Activated naive CD4-positive, alpha-beta T cell treated with anti-CD3 and anti-CD28 coated beads for 36 hours (primary cell): ENCODE measurements around the gene WDFY2. TPM values are rescaled to one million over a fixed set of nuclear protein-coding genes. Genes with fewer than 3 reads are reported as not detected.

Source experiments
- CTCF ChIA-PET: fragments of 350-600 bp; sonication (Branson Sonifier 250); formaldehyde crosslinking; loops from one replicate; lab custom pipeline; 2021; ENCODE audit warnings: antibody characterized with exemption; lab: Charles Lee
- DNase-seq: peaks from one replicate; pipeline ENCODE4 v3.0.0-alpha.2; 2020
- H3K27ac Mint-ChIP-seq: one replicate; pipeline ENCODE4 v1.8.0; 2021; ENCODE audit warnings: mild to moderate bottlenecking, mixed read lengths
- H3K27me3 Mint-ChIP-seq: one replicate; pipeline ENCODE4 v1.8.0; 2021; ENCODE audit warnings: low read depth, mixed read lengths
- H3K36me3 Mint-ChIP-seq: one replicate; pipeline ENCODE4 v1.8.0; 2021; ENCODE audit warnings: low read depth, mixed read lengths
- H3K4me1 Mint-ChIP-seq: one replicate; pipeline ENCODE4 v1.8.0; 2021; ENCODE audit warnings: low read depth, mixed read lengths
- H3K4me3 Mint-ChIP-seq: one replicate; pipeline ENCODE4 v1.8.0; 2021; ENCODE audit warnings: mild to moderate bottlenecking, moderate library complexity, mixed read lengths
- H3K9me3 Mint-ChIP-seq: one replicate; pipeline ENCODE4 v1.8.0; 2021; ENCODE audit warnings: mixed read lengths
- intact Hi-C: fragments of 100-400 bp; cut with micrococcal nuclease; formaldehyde crosslinking; loops from one replicate; pipeline ENCODE4 v1.15.1; 2023
- total RNA-seq, 2 experiments: library from RNA; stranded (reverse); gene quantifications; one replicate each; pipeline ENCODE4 v1.2.3, GENCODE V29; 2021

The WDFY2 gene
- total RNA-seq, 2 experiments from 2014 or later, result 8.3 to 11.3 TPM

DNA sequence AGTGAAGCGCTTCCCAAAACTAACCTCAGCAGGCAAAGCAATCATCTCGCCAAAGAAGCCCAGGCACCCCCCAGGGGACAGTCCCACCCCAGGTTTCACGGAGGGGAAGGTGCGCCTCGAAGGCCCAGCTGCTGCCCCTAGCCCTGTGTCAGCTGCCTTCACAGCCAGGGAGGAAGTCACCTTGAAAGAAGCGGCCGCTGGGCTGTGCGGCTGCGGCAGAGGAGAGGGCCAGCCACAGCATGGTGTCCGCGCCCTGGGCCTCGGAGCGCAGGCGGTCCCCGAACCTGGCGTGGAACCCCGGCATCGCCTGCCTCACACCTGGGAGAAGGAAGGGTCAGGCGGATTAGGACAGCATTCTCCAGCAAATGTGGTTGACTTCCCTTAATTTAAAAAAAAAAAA, 184.7 kb downstream of the WDFY2 start:
- peaks cover 18% of the 10 kb centered on the region for H3K4me1 Mint-ChIP-seq
- no peaks in the 10 kb centered on the region for H3K9me3 Mint-ChIP-seq
- DNase-seq, result no peak
- no peak overlapping the region for H3K27ac Mint-ChIP-seq
- no peaks in the 10 kb centered on the region for H3K36me3 Mint-ChIP-seq
- CTCF ChIA-PET, result interaction anchor here (1.3 kb wide), 1 partner anchor 29 kb away, joined by 4 read pairs; no protein-coding TSS in a partner anchor
- no peaks in the 10 kb centered on the region for H3K27me3 Mint-ChIP-seq
- H3K4me3 Mint-ChIP-seq, result no peak overlapping the region
- intact Hi-C loops, result no loop called here

DNA sequence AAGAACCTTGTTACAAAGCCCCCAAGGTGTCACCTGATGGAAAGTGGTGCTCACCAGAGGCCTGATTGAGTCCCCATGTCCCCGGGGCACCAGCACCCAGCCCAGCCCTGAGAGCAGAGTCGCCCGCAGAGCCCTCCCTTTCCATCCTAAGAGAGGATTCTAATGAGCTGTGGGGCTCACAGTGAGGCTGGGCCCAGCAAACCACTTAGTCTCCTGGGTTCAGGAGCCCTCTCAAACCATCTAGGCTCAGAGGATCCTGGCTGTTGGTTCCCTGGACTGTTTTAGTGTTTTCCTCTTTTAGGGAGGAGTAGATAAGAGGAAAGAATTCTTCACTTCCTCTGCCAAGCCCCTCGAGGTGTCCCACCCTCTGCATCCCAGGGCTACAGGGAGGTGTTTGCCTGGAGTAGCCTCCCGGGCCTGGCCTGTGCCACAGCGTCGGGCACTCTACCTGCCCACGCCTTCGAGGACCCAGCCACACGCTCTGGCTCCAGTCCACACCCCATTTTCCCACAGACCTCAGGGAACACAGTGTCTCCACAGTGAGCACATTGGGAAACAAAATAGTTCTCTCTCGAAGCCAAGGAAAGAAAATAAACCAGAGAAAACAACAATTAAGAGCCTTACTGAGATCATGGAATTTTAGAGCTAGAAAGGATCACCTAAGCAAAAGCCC, 185.3 kb downstream of the WDFY2 start:
- no peaks in the 10 kb centered on the region for H3K27me3 Mint-ChIP-seq
- DNase-seq, result no peak
- H3K36me3 Mint-ChIP-seq, result no peaks in the 10 kb centered on the region
- H3K27ac Mint-ChIP-seq, result no peak overlapping the region
- H3K9me3 Mint-ChIP-seq, result no peaks in the 10 kb centered on the region
- H3K4me1 Mint-ChIP-seq, result peaks cover 12% of the 10 kb centered on the region
- intact Hi-C loops, result no loop called here
- CTCF ChIA-PET, result interaction anchor here (0.6 to 1.3 kb wide), 2 partner anchors 28 to 807 kb away, joined by 3 to 4 read pairs; no protein-coding TSS in a partner anchor
- H3K4me3 Mint-ChIP-seq, result no peak overlapping the region

DNA sequence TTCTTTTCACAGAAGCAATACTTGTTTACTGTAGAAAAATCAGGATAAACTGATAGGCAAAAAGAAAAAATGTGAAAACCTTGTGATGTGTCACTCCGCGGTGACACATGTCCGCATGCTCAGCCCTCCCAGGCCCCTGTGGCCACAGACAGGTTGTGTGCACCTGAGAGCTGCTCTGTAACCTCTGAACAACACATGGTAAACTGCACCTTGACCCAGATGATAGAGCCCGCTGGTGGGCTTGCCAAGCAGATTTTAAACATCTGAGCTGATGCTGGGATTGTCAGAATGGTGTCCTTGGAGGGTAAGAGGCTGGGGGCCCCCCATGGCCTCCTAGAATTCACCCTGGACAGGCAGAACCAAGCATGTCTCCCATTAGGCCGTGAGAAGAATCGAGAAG, 185.9 kb downstream of the WDFY2 start:
- Mint-ChIP-seq H3K36me3 (no peaks in the 10 kb centered on the region), H3K4me1 (peaks cover 7% of the 10 kb centered on the region)

DNA sequence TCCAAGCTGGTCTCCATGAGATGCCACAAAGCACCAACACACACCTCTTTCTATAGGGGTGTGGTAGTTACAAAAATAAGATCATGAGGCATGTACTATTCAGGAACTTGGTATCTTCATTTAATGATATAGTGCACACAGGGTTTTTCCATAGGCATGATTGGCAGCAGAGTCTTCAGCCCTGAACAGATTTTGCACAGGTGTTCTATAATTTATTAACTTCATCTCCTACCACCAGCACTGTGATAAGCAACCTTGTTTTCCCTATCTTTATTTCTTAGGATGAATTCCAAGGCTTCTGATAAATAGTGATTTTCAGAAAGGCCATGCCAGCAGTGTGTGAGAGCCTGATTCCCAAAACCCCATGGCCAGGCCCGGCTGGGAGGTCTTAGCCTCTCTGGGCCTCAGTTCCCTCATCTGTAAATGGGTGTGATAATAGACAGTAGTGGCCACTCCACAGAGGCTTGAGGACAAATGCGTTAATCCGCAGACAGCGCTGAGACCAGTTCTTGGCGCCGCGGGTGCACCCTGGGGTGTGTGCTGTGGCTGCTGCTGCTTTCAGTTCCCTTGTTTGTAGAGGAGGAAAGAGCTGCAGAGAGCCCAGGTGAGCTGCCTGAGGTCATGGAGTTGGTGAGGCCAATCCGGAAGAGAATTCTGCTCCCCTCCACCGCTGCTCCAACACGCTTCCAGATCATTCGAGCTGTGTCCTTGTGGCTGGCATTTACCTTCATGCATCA, 186.6 kb downstream of the WDFY2 start:
- no peaks in the 10 kb centered on the region for H3K36me3 Mint-ChIP-seq
- no peak overlapping the region for H3K27ac Mint-ChIP-seq
- CTCF ChIA-PET, result no interaction called here
- no peaks in the 10 kb centered on the region for H3K4me1 Mint-ChIP-seq
- intact Hi-C loops, result no loop called here
- no peak overlapping the region for H3K4me3 Mint-ChIP-seq
- H3K9me3 Mint-ChIP-seq, result no peaks in the 10 kb centered on the region
- DNase-seq, result no peak
- no peaks in the 10 kb centered on the region for H3K27me3 Mint-ChIP-seq

More for the DNA sequence above, 185.9 kb downstream of the WDFY2 start:
- intact Hi-C loops, result no loop called here
- DNase-seq, result no peak
- H3K9me3 Mint-ChIP-seq, result no peaks in the 10 kb centered on the region
- CTCF ChIA-PET, result interaction anchor here (0.6 kb wide), 1 partner anchor 808 kb away, joined by 3 read pairs; no protein-coding TSS in a partner anchor
- no peaks in the 10 kb centered on the region for H3K27me3 Mint-ChIP-seq
- no peak overlapping the region for H3K4me3 Mint-ChIP-seq
- H3K27ac Mint-ChIP-seq, result no peak overlapping the region

DNA sequence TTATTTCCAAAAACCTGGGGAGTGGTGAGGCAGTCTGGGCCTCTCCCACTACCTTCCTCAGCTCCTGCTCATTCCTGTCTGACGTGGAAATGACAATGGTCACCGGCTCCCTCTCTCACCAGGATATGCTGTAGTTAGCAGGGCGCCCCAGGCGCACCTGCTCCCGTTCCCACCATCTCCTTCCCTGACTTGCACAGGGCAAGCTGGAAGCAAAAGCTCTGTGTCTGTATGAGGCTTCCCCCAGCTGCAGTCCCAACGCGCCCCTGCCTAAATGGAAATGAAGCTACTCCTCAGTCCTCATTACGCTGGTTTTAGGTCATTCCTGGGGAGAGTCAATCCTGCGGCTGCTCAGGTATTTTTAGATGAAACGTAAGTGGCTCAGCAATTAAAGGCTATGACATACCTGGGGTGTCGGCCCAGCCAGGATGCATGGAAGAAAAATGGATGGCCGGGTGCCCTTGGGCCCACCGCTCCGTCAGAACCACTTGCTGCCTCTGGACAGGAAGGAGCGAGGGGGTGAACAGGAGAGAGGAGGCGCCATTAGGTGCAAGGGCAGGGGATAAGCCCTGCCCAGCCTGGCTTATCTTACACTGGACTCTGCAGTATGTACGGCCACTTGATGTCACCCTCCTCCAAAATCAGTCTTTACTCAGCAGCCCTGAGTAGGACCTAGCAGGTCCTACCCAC, 187.3 kb downstream of the WDFY2 start:
- no peak for DNase-seq
- Mint-ChIP-seq H3K4me3 (no peak overlapping the region), H3K27ac (no peak overlapping the region), H3K36me3 (no peaks in the 10 kb centered on the region), H3K9me3 (no peaks in the 10 kb centered on the region), H3K4me1 (no peaks in the 10 kb centered on the region), H3K27me3 (no peaks in the 10 kb centered on the region)
- CTCF ChIA-PET, result interaction anchor here (1.0 kb wide), 1 partner anchor 26 kb away, joined by 4 read pairs; no protein-coding TSS in a partner anchor
- intact Hi-C loops, result no loop called here

DNA sequence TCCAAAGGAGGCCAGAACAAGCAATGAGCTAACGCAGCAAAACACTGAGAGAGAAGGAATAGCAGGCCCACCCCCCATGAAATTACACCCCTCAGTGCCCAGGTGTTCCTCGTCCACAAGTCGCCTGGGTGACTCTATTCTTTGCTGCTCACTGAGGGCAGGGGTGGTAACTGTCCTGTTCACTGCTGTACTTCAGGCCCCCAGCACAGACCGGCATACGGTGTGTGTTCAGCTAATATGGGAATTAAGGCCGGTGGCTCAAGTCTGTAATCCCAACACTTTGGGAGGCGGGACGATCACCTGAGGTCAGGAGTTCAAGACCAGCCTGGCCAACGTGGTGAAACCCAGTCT, 187.8 kb downstream of the WDFY2 start:
- H3K36me3 Mint-ChIP-seq, result no peaks in the 10 kb centered on the region
- CTCF ChIA-PET, result interaction anchor here (1.0 kb wide), 1 partner anchor 26 kb away, joined by 4 read pairs; no protein-coding TSS in a partner anchor
- H3K27me3 Mint-ChIP-seq, result no peaks in the 10 kb centered on the region
- H3K9me3 Mint-ChIP-seq, result no peaks in the 10 kb centered on the region
- H3K4me3 Mint-ChIP-seq, result no peak overlapping the region
- intact Hi-C loops, result no loop called here
- DNase-seq, result no peak
- H3K4me1 Mint-ChIP-seq, result no peaks in the 10 kb centered on the region
- H3K27ac Mint-ChIP-seq, result no peak overlapping the region

DNA sequence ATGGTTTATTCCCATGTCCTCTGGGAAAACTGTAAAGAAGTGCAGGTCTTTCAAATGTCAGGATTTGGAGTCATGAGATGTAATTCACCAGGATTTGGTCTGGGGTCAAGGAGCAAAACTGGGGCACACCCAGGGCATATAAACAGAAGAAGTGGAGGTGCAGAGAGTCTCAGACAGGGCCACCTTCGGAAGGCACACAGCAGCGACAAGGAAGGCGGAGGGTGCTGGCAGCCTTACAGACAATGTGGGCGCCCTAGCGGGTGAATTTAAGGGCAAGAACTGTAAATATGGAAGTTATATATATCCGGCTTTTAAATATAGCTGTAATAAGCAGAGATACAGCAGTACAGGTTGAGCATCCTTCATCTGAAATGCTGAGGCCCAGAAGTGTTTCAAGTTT, 188.5 kb downstream of the WDFY2 start:
- Mint-ChIP-seq H3K9me3 (no peaks in the 10 kb centered on the region), H3K36me3 (no peaks in the 10 kb centered on the region), H3K27me3 (no peaks in the 10 kb centered on the region), H3K4me3 (no peak overlapping the region), H3K27ac (no peak overlapping the region), H3K4me1 (no peaks in the 10 kb centered on the region)
- DNase-seq, result no peak
- intact Hi-C loops, result no loop called here
- CTCF ChIA-PET, result no interaction called here

DNA sequence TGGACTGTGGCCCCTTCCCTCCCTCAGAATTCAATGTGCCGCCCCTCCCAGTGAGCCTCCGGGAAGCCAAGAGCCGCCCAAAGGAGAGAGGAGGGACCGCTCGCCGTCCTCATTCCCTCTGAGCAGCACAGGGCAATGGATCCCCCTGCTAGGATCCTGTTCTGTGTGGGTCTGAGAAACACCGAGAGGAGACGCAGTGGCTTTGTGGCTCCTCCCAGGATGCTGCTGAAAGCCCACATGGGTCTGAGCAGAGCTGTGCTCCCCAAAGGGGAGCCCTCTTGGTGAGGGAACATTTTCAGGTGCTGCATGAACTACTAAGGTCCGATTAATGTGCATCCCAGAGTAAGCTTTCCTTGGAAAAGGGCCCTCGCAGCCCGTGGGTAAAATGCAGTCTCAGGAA, 189.3 kb downstream of the WDFY2 start:
- Mint-ChIP-seq H3K36me3 (no peaks in the 10 kb centered on the region), H3K27ac (no peak overlapping the region), H3K9me3 (no peaks in the 10 kb centered on the region), H3K27me3 (no peaks in the 10 kb centered on the region), H3K4me1 (no peaks in the 10 kb centered on the region), H3K4me3 (no peak overlapping the region)
- CTCF ChIA-PET, result no interaction called here
- DNase-seq, result no peak
- intact Hi-C loops, result no loop called here

DNA sequence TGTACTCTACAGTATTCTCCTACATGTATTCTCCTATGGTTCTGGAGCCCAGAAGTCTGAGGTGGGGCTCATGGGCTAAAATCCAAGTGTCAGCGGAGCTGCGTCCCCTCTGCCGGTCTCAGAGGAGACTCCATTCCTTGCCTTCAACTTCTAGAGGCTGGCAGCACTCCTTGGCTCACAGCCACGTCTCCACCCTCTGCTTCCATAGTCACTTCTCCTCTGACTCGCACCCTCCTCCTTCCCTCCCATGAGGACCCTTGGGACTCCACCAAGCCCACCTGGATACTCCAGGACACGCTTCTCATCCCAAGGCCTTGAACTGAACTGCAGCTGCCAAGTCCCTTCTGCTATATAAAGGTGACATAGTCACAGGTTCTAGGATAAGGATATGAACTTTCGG, 191.9 kb downstream of the WDFY2 start:
- H3K27ac Mint-ChIP-seq, result no peak overlapping the region
- H3K9me3 Mint-ChIP-seq, result no peaks in the 10 kb centered on the region

DNA sequence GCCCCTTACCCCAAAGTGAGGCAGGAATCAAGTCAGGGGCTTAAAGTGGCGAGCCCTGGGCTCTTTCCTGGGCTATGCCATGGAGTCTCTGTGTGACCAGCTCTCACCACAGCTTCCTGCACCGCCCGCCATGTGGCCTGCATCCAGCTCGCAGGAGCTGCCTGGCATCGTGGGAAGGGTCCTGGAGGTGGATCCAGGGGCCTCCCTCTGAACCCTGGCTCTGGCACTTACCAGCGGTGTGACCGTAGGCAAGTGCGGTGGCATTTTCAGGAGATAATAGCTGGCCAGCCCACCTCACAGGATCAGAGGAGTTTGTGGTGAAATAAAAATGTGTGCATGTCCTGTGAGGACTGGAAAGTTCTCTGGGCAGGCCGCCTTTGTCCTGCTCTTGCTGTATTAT, 193.7 kb downstream of the WDFY2 start:
- Mint-ChIP-seq H3K36me3 (no peaks in the 10 kb centered on the region), H3K4me1 (no peaks in the 10 kb centered on the region), H3K27me3 (no peaks in the 10 kb centered on the region), H3K4me3 (no peak overlapping the region), H3K27ac (no peak overlapping the region), H3K9me3 (no peaks in the 10 kb centered on the region)
- CTCF ChIA-PET, result no interaction called here
- no peak for DNase-seq
- intact Hi-C loops, result no loop called here

More for the DNA sequence above, 191.9 kb downstream of the WDFY2 start:
- Mint-ChIP-seq H3K4me3 (no peak overlapping the region), H3K27me3 (no peaks in the 10 kb centered on the region), H3K4me1 (no peaks in the 10 kb centered on the region), H3K36me3 (no peaks in the 10 kb centered on the region)
- no peak for DNase-seq
- CTCF ChIA-PET, result no interaction called here
- intact Hi-C loops, result no loop called here

DNA sequence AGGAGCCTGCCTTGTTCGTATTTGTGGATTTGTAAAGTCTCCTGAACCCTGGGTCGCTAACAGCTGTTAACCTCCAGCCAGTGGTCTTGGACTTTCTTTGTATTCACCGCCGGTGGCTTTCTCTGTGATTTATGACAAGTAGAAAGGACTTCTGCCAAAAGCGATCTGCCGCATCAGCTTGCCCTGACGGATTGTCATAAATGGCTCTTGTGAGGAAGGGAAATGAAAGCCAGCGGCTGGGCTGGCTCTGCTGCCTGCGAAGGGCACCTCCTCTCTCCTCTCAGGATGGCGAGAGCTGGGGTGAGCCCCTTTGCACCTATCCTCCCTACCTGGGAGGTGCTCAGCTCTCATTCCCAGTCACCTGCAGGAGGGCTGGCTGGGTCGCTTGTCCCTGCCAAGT, 194.1 kb downstream of the WDFY2 start:
- intact Hi-C loops, result no loop called here
- no peaks in the 10 kb centered on the region for H3K27me3 Mint-ChIP-seq
- no peaks in the 10 kb centered on the region for H3K36me3 Mint-ChIP-seq
- CTCF ChIA-PET, result no interaction called here
- no peak overlapping the region for H3K27ac Mint-ChIP-seq
- H3K4me1 Mint-ChIP-seq, result no peaks in the 10 kb centered on the region
- no peaks in the 10 kb centered on the region for H3K9me3 Mint-ChIP-seq
- no peak for DNase-seq
- no peak overlapping the region for H3K4me3 Mint-ChIP-seq

DNA sequence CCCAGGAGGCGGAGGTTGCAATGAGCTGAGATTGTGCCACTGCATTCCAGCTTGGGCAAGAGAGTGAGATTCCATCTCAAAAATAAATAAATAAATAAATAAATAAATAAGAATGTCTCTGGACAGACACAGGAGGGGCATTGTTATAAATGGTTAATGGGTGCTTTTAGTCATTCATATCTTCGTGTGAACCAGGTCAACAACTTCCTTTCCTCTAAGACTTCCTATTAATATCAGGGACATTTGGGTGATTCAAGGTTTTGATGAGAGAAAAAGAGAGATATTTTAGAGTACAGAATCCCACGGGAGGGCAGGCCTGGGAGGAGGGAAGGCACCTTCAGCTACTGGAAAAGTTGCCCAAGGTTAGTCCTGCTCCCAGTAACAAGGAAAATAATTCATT, 195.8 kb downstream of the WDFY2 start:
- no peaks in the 10 kb centered on the region for H3K9me3 Mint-ChIP-seq
- H3K4me3 Mint-ChIP-seq, result no peak overlapping the region
- no peaks in the 10 kb centered on the region for H3K27me3 Mint-ChIP-seq
- intact Hi-C loops, result no loop called here
- DNase-seq, result no peak
- CTCF ChIA-PET, result interaction anchor here (2.9 kb wide), 1 partner anchor 18 kb away, joined by 10 read pairs; no protein-coding TSS in a partner anchor
- H3K4me1 Mint-ChIP-seq, result no peaks in the 10 kb centered on the region
- H3K36me3 Mint-ChIP-seq, result no peaks in the 10 kb centered on the region
- H3K27ac Mint-ChIP-seq, result no peak overlapping the region
